Neural progenitor cell (in vitro differentiated cells): ENCODE measurements around the gene CRACR2A. TPM values are rescaled to one million over a fixed set of nuclear protein-coding genes. Genes with fewer than 3 reads are reported as not detected.

Source experiments
- DNase-seq: peaks from one replicate; pipeline ENCODE4 v3.0.0-alpha.2; 2016; ENCODE audit warnings: low spot score
- H2AFZ ChIP-seq: fragments of 200-600 bp; sonication (generic); replicated peaks from 2 replicates; pipeline ENCODE4 v1.6.1; 2016; ENCODE audit warnings: antibody characterized with exemption
- H3F3A ChIP-seq: fragments of 200-600 bp; sonication (generic); 2 replicates; pipeline ENCODE4 v1.6.1; 2016; ENCODE audit warnings: antibody characterized with exemption, low read depth
- H3K27ac ChIP-seq: fragments of 200-600 bp; sonication (generic); 2 replicates; pipeline ENCODE4 v1.5.1; 2016; ENCODE audit warnings: mild to moderate bottlenecking
- H3K27me3 ChIP-seq: fragments of 200-600 bp; sonication (generic); 2 replicates; pipeline ENCODE4 v1.6.1; 2016; ENCODE audit warnings: mild to moderate bottlenecking, moderate library complexity
- H3K36me3 ChIP-seq: fragments of 200-600 bp; sonication (generic); 2 replicates; pipeline ENCODE4 v1.5.1; 2016
- H3K4me1 ChIP-seq: fragments of 200-600 bp; sonication (generic); 2 replicates; pipeline ENCODE4 v1.6.1; 2016; ENCODE audit warnings: mixed run types
- H3K4me2 ChIP-seq: fragments of 200-600 bp; sonication (generic); 2 replicates; pipeline ENCODE4 v1.6.1; 2016
- H3K4me3 ChIP-seq: fragments of 200-600 bp; sonication (generic); 2 replicates; pipeline ENCODE4 v1.5.1; 2016
- H3K79me2 ChIP-seq: fragments of 200-600 bp; sonication (generic); 2 replicates; pipeline ENCODE4 v1.6.1; 2016; ENCODE audit warnings: low read depth
- H3K9ac ChIP-seq: fragments of 200-600 bp; sonication (generic); 2 replicates; pipeline ENCODE4 v1.6.1; 2016
- H3K9me3 ChIP-seq: fragments of 200-600 bp; sonication (generic); 2 replicates; pipeline ENCODE4 v1.5.1; 2016; ENCODE audit warnings: low read depth
- H4K20me1 ChIP-seq: fragments of 200-600 bp; sonication (generic); 2 replicates; pipeline ENCODE4 v1.6.1; 2016; ENCODE audit warnings: low read depth
- H3K27ac Mint-ChIP-seq: 3 replicates; pipeline ENCODE4 v1.8.0; 2021; ENCODE audit warnings: mixed read lengths
- H3K27me3 Mint-ChIP-seq: 2 replicates; pipeline ENCODE4 v1.8.0; 2022; ENCODE audit warnings: low read depth, mild to moderate bottlenecking, inconsistent platforms, moderate library complexity, mixed read lengths; ENCODE audit not compliant: insufficient read depth
- H3K36me3 Mint-ChIP-seq: 3 replicates; pipeline ENCODE4 v1.8.0; 2021; ENCODE audit warnings: mixed read lengths
- H3K4me1 Mint-ChIP-seq: 3 replicates; pipeline ENCODE4 v1.8.0; 2021; ENCODE audit warnings: mixed read lengths
- H3K4me3 Mint-ChIP-seq: 3 replicates; pipeline ENCODE4 v1.8.0; 2021; ENCODE audit warnings: mild to moderate bottlenecking, moderate library complexity, mixed read lengths
- H3K9me3 Mint-ChIP-seq: 3 replicates; pipeline ENCODE4 v1.8.0; 2020; ENCODE audit warnings: mixed read lengths
- CTCF ChIP-seq: fragments of 200-600 bp; sonication (generic); IDR thresholded peaks from 2 replicates; pipeline ENCODE4 v1.5.1; 2017; ENCODE audit warnings: antibody characterized with exemption, mild to moderate bottlenecking
- EZH2 ChIP-seq: fragments of 200-600 bp; sonication (generic); IDR thresholded peaks from 2 replicates; pipeline ENCODE4 v1.6.1; 2017; ENCODE audit warnings: antibody characterized with exemption, mild to moderate bottlenecking, moderate library complexity
- EZH2phosphoT487 ChIP-seq: fragments of 200-600 bp; sonication (generic); IDR thresholded peaks from 2 replicates; pipeline ENCODE4 v1.6.1; 2017; ENCODE audit warnings: antibody characterized with exemption
- total RNA-seq: library from RNA; depleted of rRNA; stranded (reverse); fragments of >200 nt; gene quantifications from 2 replicates; pipeline ENCODE4 v1.2.3, GENCODE V29; 2015; ENCODE audit warnings: low replicate concordance

CRACR2A gene
- total RNA-seq, 1 donor from 2014 or later = 0.06 TPM

GRCh38 chr12:3790642-3791041 is 37.7 kb upstream of the CRACR2A start:
- Mint-ChIP-seq H3K4me1 (peaks cover 12% of the 10 kb centered on the region), H3K27me3 (no peaks in the 10 kb centered on the region), H3K4me3 (no peak overlapping the region), H3K36me3 (no peaks in the 10 kb centered on the region), H3K9me3 (peaks cover 8% of the 10 kb centered on the region), H3K27ac (no peak overlapping the region)
- Histone ChIP-seq H3K9me3 (no peaks in the 10 kb centered on the region), H3K27me3 (no peaks in the 10 kb centered on the region), H3K4me2 (no peak overlapping the region), H3K4me1 (peaks cover 10% of the 10 kb centered on the region), H2AFZ (no peak overlapping the region), H3F3A (peaks cover 8% of the 10 kb centered on the region), H4K20me1 (no peaks in the 10 kb centered on the region), H3K9ac (no peak overlapping the region), H3K79me2 (no peaks in the 10 kb centered on the region), H3K4me3 (no peak overlapping the region), H3K36me3 (no peaks in the 10 kb centered on the region), H3K27ac (no peak overlapping the region)
- TF ChIP-seq EZH2 (no peak), EZH2phosphoT487 (no peak), CTCF (no peak)
- DNase-seq = no peak

GRCh38 chr12:3789838-3790237 is 36.9 kb upstream of the CRACR2A start:
- no peak overlapping the region for H2AFZ ChIP-seq
- Mint-ChIP-seq H3K36me3 (no peaks in the 10 kb centered on the region), H3K27me3 (no peaks in the 10 kb centered on the region), H3K4me1 (peaks cover 12% of the 10 kb centered on the region), H3K9me3 (peaks cover 8% of the 10 kb centered on the region), H3K27ac (no peak overlapping the region), H3K4me3 (no peak overlapping the region)
- peaks cover 10% of the 10 kb centered on the region for H3K4me1 ChIP-seq
- no peak overlapping the region for H3K4me2 ChIP-seq
- no peaks in the 10 kb centered on the region for H3K9me3 ChIP-seq
- no peaks in the 10 kb centered on the region for H3K79me2 ChIP-seq
- H3K27me3 ChIP-seq = no peaks in the 10 kb centered on the region
- no peak overlapping the region for H3K27ac ChIP-seq
- H3F3A ChIP-seq = peaks cover 8% of the 10 kb centered on the region
- H4K20me1 ChIP-seq = no peaks in the 10 kb centered on the region
- no peaks in the 10 kb centered on the region for H3K36me3 ChIP-seq
- TF ChIP-seq CTCF = no peak
- no peak for TF ChIP-seq EZH2
- H3K9ac ChIP-seq = no peak overlapping the region
- no peak overlapping the region for H3K4me3 ChIP-seq
- no peak for DNase-seq

- no peaks in the 10 kb centered on the region for H3K27me3 Mint-ChIP-seq
Observed at GRCh38 chr12:3777206-3777809, 24.4 kb upstream of the CRACR2A start.

More at GRCh38 chr12:3777206-3777809, 24.4 kb upstream of the CRACR2A start:
- TF ChIP-seq CTCF (peak; percentile 82), EZH2phosphoT487 (no peak), EZH2 (no peak)
- Histone ChIP-seq H3F3A (no peaks in the 10 kb centered on the region), H3K36me3 (no peaks in the 10 kb centered on the region), H3K4me3 (no peak overlapping the region), H2AFZ (no peak overlapping the region), H3K9ac (no peak overlapping the region), H3K4me1 (no peaks in the 10 kb centered on the region), H3K27ac (no peak overlapping the region), H3K9me3 (no peaks in the 10 kb centered on the region), H3K27me3 (no peaks in the 10 kb centered on the region), H4K20me1 (no peaks in the 10 kb centered on the region), H3K4me2 (no peak overlapping the region), H3K79me2 (no peaks in the 10 kb centered on the region)
- Mint-ChIP-seq H3K27ac (no peak overlapping the region), H3K9me3 (no peaks in the 10 kb centered on the region), H3K36me3 (no peaks in the 10 kb centered on the region), H3K4me1 (no peaks in the 10 kb centered on the region), H3K4me3 (no peak overlapping the region)
- DNase-seq = peak; percentile 66
